Esophagus muscularis mucosa (tissue), 4 donors: ENCODE measurements around the gene GDF10. TPM values are rescaled to one million over a fixed set of nuclear protein-coding genes. Genes with fewer than 3 reads are reported as not detected.

Experiments used
- DNase-seq: peaks from one replicate; pipeline ENCODE4 v3.0.0-alpha.2; 2017; ENCODE audit errors: extremely low spot score
- H3K27ac ChIP-seq, 4 donors: fragments of 200-600 bp; sonication (generic); replicated peaks in 1 of 4; 1 replicate in 3 of 4; 2 replicates in 1 of 4; pipeline ENCODE4 v1.5.1; 2016 to 2019; ENCODE audit warnings: mild to moderate bottlenecking in 1 of 4
- H3K27me3 ChIP-seq, 4 donors: fragments of 200-600 bp; sonication (generic); one replicate each; pipeline versions ENCODE4 v1.5.1 to v1.6.0; 2016 to 2019
- H3K36me3 ChIP-seq, 4 donors: fragments of 200-600 bp; sonication (generic); one replicate each; pipeline ENCODE4 v1.5.1; 2016 to 2019
- H3K4me1 ChIP-seq, 4 donors: fragments of 200-600 bp; sonication (generic); one replicate each; pipeline ENCODE4 v1.5.1; 2016 to 2019
- H3K4me3 ChIP-seq, 4 donors: fragments of 200-600 bp; sonication (generic); 1 replicate in 2 of 4; 2 replicates in 2 of 4; pipeline ENCODE4 v1.5.1; 2016 to 2019; ENCODE audit warnings: mild to moderate bottlenecking in 4 of 4, moderate library complexity in 1 of 4
- H3K9me3 ChIP-seq, 4 donors: fragments of 200-600 bp; sonication (generic); 1 replicate in 3 of 4; 2 replicates in 1 of 4; pipeline ENCODE4 v1.5.1; 2016 to 2019
- EP300 ChIP-seq: sonication (generic); formaldehyde crosslinking; IDR thresholded peaks from one replicate; pipeline ENCODE4 v1.6.1; 2017; ENCODE audit warnings: antibody characterized with exemption
- POLR2A ChIP-seq: fragments of 450-650 bp; IDR thresholded peaks from one replicate; pipeline ENCODE4 v1.6.1; 2017; ENCODE audit warnings: antibody characterized with exemption, moderate library complexity, mild to moderate bottlenecking, low read depth
- POLR2AphosphoS5 ChIP-seq, 2 donors: sonication (generic); formaldehyde crosslinking; IDR thresholded peaks; one replicate each; pipeline ENCODE4 v1.6.1; 2017; ENCODE audit warnings: antibody characterized with exemption in 2 of 2
- WGBS: methylation state at CpG from one replicate; pipeline ENCODE4 v1.1.5; 2018; 5-methylcytosine and 5-hydroxymethylcytosine counted together
- intact Hi-C: fragments of 100-400 bp; cut with DNase I; formaldehyde crosslinking; loops from one replicate; pipeline ENCODE4 v1.15.1; 2023
- total RNA-seq, 4 donors: library from RNA; depleted of rRNA; stranded (reverse); fragments of >200 nt; gene quantifications; one replicate each; pipeline versions ENCODE4 v1.1.0 to v1.2.1, GENCODE V29; 2016
- TF ChIP-seq, protein P1 (sequence below), 3 experiments: fragments of 200-600 bp in 2 of 3; fragments of 450-650 bp in 1 of 3; sonication (generic) in 2 of 3; IDR thresholded peaks; one replicate each; pipeline ENCODE4 v1.5.1; 2017 to 2019; ENCODE audit warnings: antibody characterized with exemption in 3 of 3, mild to moderate bottlenecking in 2 of 3, moderate library complexity in 1 of 3

GDF10 gene
- total RNA-seq, 4 donors from 2014 or later, result 5.6 to 33.3 (median 29.5) TPM

DNA sequence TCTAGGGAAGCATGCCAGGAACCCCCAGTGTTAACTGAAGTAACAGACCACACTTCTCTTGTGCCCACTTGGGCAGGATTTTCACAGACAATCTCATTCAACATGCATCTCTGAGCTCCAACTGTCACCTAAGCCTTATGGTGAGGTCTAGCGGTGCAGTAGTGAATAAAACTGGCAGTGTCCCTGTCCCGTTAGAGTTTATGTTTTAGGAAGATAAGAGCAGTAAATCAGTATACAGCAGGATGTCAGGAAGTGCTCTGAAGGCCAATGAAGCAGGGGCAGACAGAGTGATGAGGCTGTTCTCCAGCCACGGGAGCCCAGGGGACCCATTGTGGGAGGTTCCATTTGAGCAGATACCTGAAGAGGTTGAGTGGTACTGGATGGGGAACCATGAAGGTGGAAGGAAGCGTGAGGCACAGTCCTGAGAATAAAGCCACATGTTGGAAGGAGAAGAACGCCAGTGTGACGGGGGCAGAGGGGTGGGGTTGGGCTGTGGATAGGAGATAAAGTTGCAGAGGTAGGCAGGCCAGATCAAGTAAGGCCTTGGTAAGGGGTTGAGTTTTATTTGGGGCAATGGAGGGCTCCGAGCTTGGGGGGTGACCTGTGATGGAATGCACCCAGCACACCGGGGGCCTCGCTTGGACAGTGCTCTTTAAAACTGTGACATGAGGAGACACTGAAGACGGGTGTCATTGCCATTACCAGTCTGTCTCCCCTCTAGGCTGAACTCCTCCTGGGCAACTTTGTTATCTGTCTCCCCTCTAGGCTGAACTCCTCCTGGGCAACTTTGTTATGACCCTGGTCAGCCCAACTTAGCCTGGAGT is 6.6 kb downstream of the GDF10 start:
- Histone ChIP-seq H3K27ac (no peak overlapping the region), H3K9me3 (no peaks in the 10 kb centered on the region), H3K4me3 (no peak overlapping the region), H3K4me1 (peaks cover 0 to 9% (median 8%) of the 10 kb centered on the region in 4 donors), H3K36me3 (no peaks in the 10 kb centered on the region), H3K27me3 (peaks cover 0 to 33% (median 4%) of the 10 kb centered on the region in 4 donors)
- WGBS, result 82% methylated on average over 10 of the region's 10 CpGs
- TF ChIP-seq POLR2AphosphoS5 (IDR thresholded peaks at IDR 0.05), result no peak
- TF ChIP-seq, protein P1, sequence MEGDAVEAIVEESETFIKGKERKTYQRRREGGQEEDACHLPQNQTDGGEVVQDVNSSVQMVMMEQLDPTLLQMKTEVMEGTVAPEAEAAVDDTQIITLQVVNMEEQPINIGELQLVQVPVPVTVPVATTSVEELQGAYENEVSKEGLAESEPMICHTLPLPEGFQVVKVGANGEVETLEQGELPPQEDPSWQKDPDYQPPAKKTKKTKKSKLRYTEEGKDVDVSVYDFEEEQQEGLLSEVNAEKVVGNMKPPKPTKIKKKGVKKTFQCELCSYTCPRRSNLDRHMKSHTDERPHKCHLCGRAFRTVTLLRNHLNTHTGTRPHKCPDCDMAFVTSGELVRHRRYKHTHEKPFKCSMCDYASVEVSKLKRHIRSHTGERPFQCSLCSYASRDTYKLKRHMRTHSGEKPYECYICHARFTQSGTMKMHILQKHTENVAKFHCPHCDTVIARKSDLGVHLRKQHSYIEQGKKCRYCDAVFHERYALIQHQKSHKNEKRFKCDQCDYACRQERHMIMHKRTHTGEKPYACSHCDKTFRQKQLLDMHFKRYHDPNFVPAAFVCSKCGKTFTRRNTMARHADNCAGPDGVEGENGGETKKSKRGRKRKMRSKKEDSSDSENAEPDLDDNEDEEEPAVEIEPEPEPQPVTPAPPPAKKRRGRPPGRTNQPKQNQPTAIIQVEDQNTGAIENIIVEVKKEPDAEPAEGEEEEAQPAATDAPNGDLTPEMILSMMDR (IDR thresholded peaks at IDR 0.05), result no peak
- TF ChIP-seq EP300, result no peak
- no peak for TF ChIP-seq POLR2A
- no peak for DNase-seq
- intact Hi-C loops, result no loop called here

DNA sequence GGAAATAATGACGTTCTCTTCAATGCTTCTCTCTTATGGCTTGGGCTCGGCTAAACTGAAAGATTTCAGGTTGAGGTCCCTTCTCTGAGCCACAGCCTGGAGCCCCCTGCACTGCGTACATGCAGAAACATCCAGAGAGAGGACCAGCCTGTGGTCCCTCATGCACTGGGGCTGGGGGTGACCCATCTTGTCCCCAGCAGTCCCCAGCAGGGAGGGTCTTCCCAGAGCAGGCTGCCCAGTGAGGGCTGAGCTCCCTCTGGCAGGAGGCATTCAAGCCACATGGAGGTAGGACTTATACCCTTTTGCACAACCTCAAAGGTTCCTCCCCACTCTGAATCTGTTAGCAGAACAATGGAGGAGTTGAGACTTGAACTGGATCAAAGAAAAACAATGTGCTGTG is 7.4 kb downstream of the GDF10 start:
- peaks cover 0 to 25% (median 4%) of the 10 kb centered on the region in 4 donors for H3K27me3 ChIP-seq
- no peaks in the 10 kb centered on the region for H3K9me3 ChIP-seq
- no peak overlapping the region for H3K27ac ChIP-seq
- intact Hi-C loops, result no loop called here
- no peak for TF ChIP-seq POLR2A
- TF ChIP-seq EP300, result no peak
- TF ChIP-seq, protein P1 (IDR thresholded peaks at IDR 0.05), result no peak
- no peak for TF ChIP-seq POLR2AphosphoS5 (IDR thresholded peaks at IDR 0.05)
- H3K4me3 ChIP-seq, result no peak overlapping the region
- DNase-seq, result no peak
- 76% methylated on average over 3 of the region's 3 CpGs for WGBS
- H3K36me3 ChIP-seq, result no peaks in the 10 kb centered on the region
- peaks cover 0 to 14% (median 13%) of the 10 kb centered on the region in 4 donors for H3K4me1 ChIP-seq

DNA sequence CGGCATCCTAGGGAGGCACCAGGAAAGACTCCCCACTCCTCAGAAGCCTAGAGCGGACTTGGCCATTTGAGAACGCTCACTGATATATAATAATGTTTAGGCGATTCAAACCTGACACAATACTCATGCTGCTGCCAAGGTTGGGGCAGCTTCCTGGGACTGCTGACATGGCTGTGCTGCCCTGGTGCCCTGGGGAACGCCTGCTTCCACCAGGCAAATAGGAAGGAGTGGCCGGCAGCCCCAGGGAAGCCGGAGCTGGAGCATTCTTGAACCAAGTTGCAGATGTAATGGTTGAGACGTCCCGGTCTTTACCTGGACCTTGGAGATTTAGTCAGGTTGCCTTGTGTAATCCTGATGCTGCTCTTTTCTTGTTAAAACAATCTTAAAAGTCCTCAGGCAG is 8.8 kb downstream of the GDF10 start:
- peaks cover 0 to 11% (median 0%) of the 10 kb centered on the region in 4 donors for H3K27me3 ChIP-seq
- no peak overlapping the region for H3K27ac ChIP-seq
- H3K36me3 ChIP-seq, result no peaks in the 10 kb centered on the region
- no peak for TF ChIP-seq POLR2AphosphoS5 (IDR thresholded peaks at IDR 0.05)
- TF ChIP-seq EP300, result no peak
- no peak for TF ChIP-seq POLR2A
- TF ChIP-seq, protein P1 (IDR thresholded peaks at IDR 0.05), result no peak
- peaks cover 0 to 14% (median 13%) of the 10 kb centered on the region in 4 donors for H3K4me1 ChIP-seq
- H3K9me3 ChIP-seq, result no peaks in the 10 kb centered on the region
- 76% methylated on average over 8 of the region's 9 CpGs for WGBS
- no peak for DNase-seq
- no peak overlapping the region for H3K4me3 ChIP-seq
- intact Hi-C loops, result no loop called here

DNA sequence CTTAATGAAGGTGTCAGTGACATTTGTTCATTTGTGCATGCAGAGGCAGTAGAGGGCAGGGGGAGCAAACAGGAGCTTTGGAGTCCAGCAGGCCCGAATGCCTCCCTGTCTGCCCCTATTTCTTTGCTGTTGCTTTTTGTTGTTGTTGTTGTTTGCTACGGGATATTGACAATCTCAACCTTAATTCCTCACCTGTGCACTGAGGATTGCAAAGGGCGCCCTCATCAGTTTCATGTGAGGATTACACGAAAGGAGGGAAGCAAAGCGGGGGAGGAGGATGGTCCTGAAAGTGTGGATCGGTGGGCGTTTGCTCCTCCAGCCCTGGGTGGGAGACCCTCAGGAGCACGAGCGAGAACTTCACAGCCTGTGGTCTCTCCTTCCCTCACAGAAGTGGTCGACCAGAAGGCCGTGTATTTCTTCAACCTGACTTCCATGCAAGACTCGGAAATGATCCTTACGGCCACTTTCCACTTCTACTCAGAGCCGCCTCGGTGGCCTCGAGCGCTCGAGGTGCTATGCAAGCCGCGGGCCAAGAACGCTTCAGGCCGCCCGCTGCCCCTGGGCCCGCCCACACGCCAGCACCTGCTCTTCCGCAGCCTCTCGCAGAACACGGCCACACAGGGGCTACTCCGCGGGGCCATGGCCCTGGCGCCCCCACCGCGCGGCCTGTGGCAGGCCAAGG is 9.6 kb downstream of the GDF10 start:
- Histone ChIP-seq H3K27ac (no peak overlapping the region), H3K4me1 (peaks cover 0 to 14% (median 13%) of the 10 kb centered on the region in 4 donors), H3K9me3 (no peaks in the 10 kb centered on the region), H3K4me3 (no peak overlapping the region), H3K36me3 (no peaks in the 10 kb centered on the region), H3K27me3 (peaks cover 0 to 9% (median 0%) of the 10 kb centered on the region in 4 donors)
- intact Hi-C loops, result loop anchor here (5.0 kb wide), 1 partner anchor 262 kb away; no protein-coding TSS in a partner anchor
- no peak for DNase-seq
- WGBS, result 78% methylated on average over 26 of the region's 34 CpGs
- TF ChIP-seq, protein P1 (IDR thresholded peaks at IDR 0.05), result peak in 1 of 3 experiments; percentile 12
- TF ChIP-seq POLR2AphosphoS5 (IDR thresholded peaks at IDR 0.05), result no peak
